Pancreas (tissue), 10 donors: ENCODE data around the gene SNAP47. TPM values are rescaled to one million over a fixed set of nuclear protein-coding genes. Genes with fewer than 3 reads are reported as not detected.

Experiments
- ATAC-seq, 4 donors: fragments of 200-7000 bp; cut with Tn5 transposase; one replicate each; pipeline versions ENCODE4 v1.8.0 to v1.9.1; 2020; ENCODE audit warnings: mild to moderate bottlenecking in 4 of 4, moderate library complexity in 4 of 4
- DNase-seq, 6 donors: peaks; one replicate each; pipeline ENCODE4 v3.0.0-alpha.2; 2020
- FAIRE-seq: peaks from 2 replicates; lab custom pipeline; 2012; peaks lifted over from hg19 to GRCh38; lab: Jason Lieb, UNC
- H3K27ac ChIP-seq, 4 donors: fragments of 200-600 bp; sonication (generic); 1 replicate in 3 of 4; 2 replicates in 1 of 4; pipeline versions ENCODE4 v1.5.0 to v1.8.0; 2020
- H3K27me3 ChIP-seq, 4 donors: fragments of 200-600 bp; one replicate each; pipeline ENCODE4 v1.8.0; 2021
- H3K36me3 ChIP-seq, 3 donors: fragments of 200-600 bp; sonication (generic) in 1 of 3; one replicate each; pipeline versions ENCODE4 v1.5.0 to v1.8.0; 2020 to 2021
- H3K4me1 ChIP-seq, 3 donors: fragments of 200-600 bp; one replicate each; pipeline ENCODE4 v1.8.0; 2021
- H3K4me3 ChIP-seq, 4 donors: fragments of 200-600 bp; sonication (generic) in 2 of 4; one replicate each; pipeline versions ENCODE4 v1.5.0 to v1.8.0; 2020 to 2021
- H3K9me3 ChIP-seq, 4 donors: fragments of 200-600 bp; one replicate each; pipeline ENCODE4 v1.8.0; 2021
- CTCF ChIP-seq, 4 donors: fragments of 200-600 bp; sonication (generic) in 3 of 4; IDR thresholded peaks; one replicate each; pipeline versions ENCODE4 v1.5.0 to v1.8.0; 2021; ENCODE audit warnings: antibody characterized with exemption in 4 of 4
- WGBS, 2 donors: extraction: QIAGEN DNeasy Blood & Tissue Kit; methylation state at CpG; one replicate each; pipeline ENCODE4 v1.1.7; 2013; 5-methylcytosine and 5-hydroxymethylcytosine counted together
- intact Hi-C, 3 donors: fragments of 100-400 bp; cut with DNase I; formaldehyde crosslinking; loops; one replicate each; pipeline versions ENCODE4 v1.11.1 to v1.14.2; 2022
- polyA plus RNA-seq, 2 donors: library from polyadenylated mRNA; stranded (reverse); fragments of 200-250 nt; gene quantifications; one replicate each; pipeline ENCODE4 v1.2.3, GENCODE V29; 2013
- total RNA-seq, 6 donors: library from RNA; stranded (reverse); fragmentation: NEBNext Ultra II Directional in 4 of 6; extraction: Animal tissue kit (Norgen Biotek cat#: 25700) in 4 of 6; gene quantifications; one replicate each; pipeline versions ENCODE4 v1.2.1 to v1.2.4, GENCODE V29; 2021 to 2023
- donor health status: healthy with polysubstance abuse.
- donor health status: DM: no; HTN: no; CAD: no; lungs with moderate emphysema.
- donor health status: DM: no; HTN: no; CAD: no.
- donor health status: control.
- donor health status: control.
- donor health status: Bipolar disorder and iron deficiency.
- donor health status: DM: yes; HTN: yes; CAD: no.
- donor health status: DM: no; HTN: no; CAD: no.
- donor health status: DM: no; HTN: no; CAD: no.
- donor health status: DM: yes; HTN: yes; CAD: no.

SNAP47 gene
- total and polyA plus RNA-seq, 8 donors: 12.3 to 21.5 (median 14.7) TPM

- peak; percentile 64 to 85 (median 73) for TF ChIP-seq CTCF (IDR thresholded peaks at IDR 0.05)
- Histone ChIP-seq H3K27ac (no peak overlapping the region), H3K27me3 (no peaks in the 10 kb centered on the region), H3K36me3 (peaks cover 0 to 17% (median 0%) of the 10 kb centered on the region in 3 donors), H3K4me1 (peaks cover 0 to 4% (median 0%) of the 10 kb centered on the region in 3 donors), H3K4me3 (no peak overlapping the region), H3K9me3 (no peaks in the 10 kb centered on the region)
- FAIRE-seq (no peak), ATAC-seq (peak; percentile 89 to 95 (median 90)), DNase-seq (peak; percentile 73 to 95 (median 86))
- 18% methylated on average over 22 of the region's 22 CpGs for WGBS, 2 donors
- intact Hi-C loops: loop anchor here in 2 of 3 donors (2.0 to 10.0 kb wide), 2 partner anchors 182 to 184 kb away; partner anchors contain the start of gene WNT9A (in 2 of the 2)
Observed at GRCh38 chr1:227762231-227762911, 27.1 kb downstream of the SNAP47 start.

GRCh38 chr1:227763246-227764018, 28.2 kb downstream of the SNAP47 start:
- peaks cover 0 to 27% (median 4%) of the 10 kb centered on the region in 3 donors for H3K36me3 ChIP-seq
- H3K9me3 ChIP-seq: no peaks in the 10 kb centered on the region
- peaks cover 0 to 4% (median 0%) of the 10 kb centered on the region in 3 donors for H3K4me1 ChIP-seq
- H3K27me3 ChIP-seq: no peaks in the 10 kb centered on the region
- no peak overlapping the region for H3K27ac ChIP-seq
- TF ChIP-seq CTCF (IDR thresholded peaks at IDR 0.05): no peak
- DNase-seq (peak in 2 of 6 donors; percentile 49 to 66), FAIRE-seq (no peak), ATAC-seq (no peak)
- intact Hi-C loops: loop anchor here in 2 of 3 donors (2.0 to 10.0 kb wide), 2 partner anchors 181 to 183 kb away; partner anchors contain the start of gene WNT9A (in 2 of the 2)
- 90 to 95% methylated on average over 16 of the region's 16 CpGs for WGBS, 2 donors
- H3K4me3 ChIP-seq: no peak overlapping the region

GRCh38 chr1:227764019-227764391, 28.8 kb downstream of the SNAP47 start:
- 86 to 92% methylated on average over 7 of the region's 7 CpGs for WGBS, 2 donors
- DNase-seq: no peak
- no peak for ATAC-seq
- H3K9me3 ChIP-seq: no peaks in the 10 kb centered on the region
- TF ChIP-seq CTCF (IDR thresholded peaks at IDR 0.05): no peak
- no peaks in the 10 kb centered on the region for H3K27me3 ChIP-seq
- peaks cover 0 to 31% (median 4%) of the 10 kb centered on the region in 3 donors for H3K36me3 ChIP-seq
- no peak for FAIRE-seq
- H3K27ac ChIP-seq: no peak overlapping the region
- peaks cover 0 to 4% (median 0%) of the 10 kb centered on the region in 3 donors for H3K4me1 ChIP-seq
- H3K4me3 ChIP-seq: no peak overlapping the region
- intact Hi-C loops: loop anchor here in 1 of 3 donors (10.0 kb wide), 1 partner anchor 181 kb away; the partner anchor contains the start of gene WNT9A

GRCh38 chr1:227765261-227766014, 30.2 kb downstream of the SNAP47 start:
- no peak for ATAC-seq
- Histone ChIP-seq H3K4me3 (no peak overlapping the region), H3K27me3 (no peaks in the 10 kb centered on the region), H3K36me3 (peaks cover 0 to 18% (median 4%) of the 10 kb centered on the region in 3 donors), H3K27ac (no peak overlapping the region), H3K9me3 (no peaks in the 10 kb centered on the region), H3K4me1 (peaks cover 0 to 4% (median 0%) of the 10 kb centered on the region in 3 donors)
- 90 to 93% methylated on average over 8 of the region's 8 CpGs for WGBS, 2 donors
- no peak for TF ChIP-seq CTCF (IDR thresholded peaks at IDR 0.05)
- no peak for FAIRE-seq
- intact Hi-C loops: loop anchor here in 2 of 3 donors (5.0 to 10.0 kb wide), 2 partner anchors 177 to 179 kb away; partner anchors contain the start of gene WNT9A (in 1 of the 2)
- DNase-seq: peak in 2 of 6 donors; percentile 50 to 51
